Left ventricle myocardium superior (tissue), 1 donor: Measurements from ENCODE around the gene GAPDH. TPM values are rescaled to one million over a fixed set of nuclear protein-coding genes. Genes with fewer than 3 reads are reported as not detected.
A peak's percentile ranks its signal among the peaks of the same experiment; 100 is the strongest.

Experiments
- ATAC-seq: fragments of 200-7000 bp; cut with Tn5 transposase; one replicate; pipeline ENCODE4 v1.9.1; 2020; ENCODE audit warnings: mild to moderate bottlenecking, moderate library complexity
- DNase-seq: peaks from one replicate; pipeline ENCODE4 v3.0.0-alpha.2; 2020
- intact Hi-C: fragments of 100-400 bp; cut with micrococcal nuclease; formaldehyde crosslinking; loops from one replicate; pipeline ENCODE4 v1.11.0; 2022
- total RNA-seq: library from RNA; stranded (reverse); fragmentation: NEBNext Ultra II Directional; extraction: Animal tissue kit (Norgen Biotek cat#: 25700); gene quantifications from one replicate; pipeline ENCODE4 v1.2.1, GENCODE V29; 2021
- donor health status: DM: no; HTN: yes; CAD: no; lungs with severe emphysema.

Gene GAPDH
- total RNA-seq, 1 donor from 2014 or later, result 4,526 TPM

GRCh38 chr12:6539707-6540134 lies 5.4 kb downstream of the GAPDH start:
- DNase-seq, result peak; percentile 66
- intact Hi-C loops, result no loop called here
- peak; percentile 16 for ATAC-seq

DNA sequence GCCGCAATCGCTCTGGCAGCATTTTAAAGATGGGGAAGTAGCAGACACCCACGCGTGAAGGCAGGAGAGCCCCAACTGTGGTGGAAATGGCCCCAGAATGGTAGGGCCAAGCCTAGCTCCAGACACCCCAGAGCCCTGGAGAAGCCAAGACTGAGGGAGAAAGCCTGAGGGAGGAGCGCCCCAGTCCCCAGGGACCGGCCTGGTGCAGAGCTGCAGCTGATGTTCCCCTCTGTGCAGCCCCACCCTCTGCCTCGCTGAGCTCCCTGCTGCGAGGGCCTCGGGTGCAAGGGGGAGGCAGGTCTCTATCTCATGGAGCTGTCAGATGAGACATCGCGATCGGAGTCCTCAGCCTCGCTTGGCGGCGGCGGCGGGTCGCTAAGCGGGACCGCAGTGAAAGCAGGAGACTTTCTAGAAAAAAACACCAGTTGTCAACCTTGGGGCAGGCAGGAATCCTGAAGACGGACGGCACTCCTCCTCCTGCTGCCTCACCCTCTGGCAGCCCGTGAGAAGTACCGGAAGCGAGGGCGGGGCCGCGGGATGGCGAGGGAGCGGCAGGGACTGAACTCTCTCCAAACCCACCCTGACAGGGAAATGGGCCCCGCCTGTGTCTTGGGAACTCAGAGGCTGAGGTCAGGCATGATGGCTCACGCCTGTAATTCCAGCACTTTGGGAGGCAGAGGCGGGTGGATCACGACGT lies 6.0 kb downstream of the GAPDH start:
- ATAC-seq, result peak; percentile 75
- intact Hi-C loops, result no loop called here
- peak; percentile 92 for DNase-seq

- no peak for DNase-seq
- intact Hi-C loops, result no loop called here
- ATAC-seq, result no peak
Measured at GRCh38 chr12:6541371-6542165, 7.3 kb downstream of the GAPDH start.

- ATAC-seq, result no peak
Measured at GRCh38 chr12:6542209-6543009, 8.1 kb downstream of the GAPDH start.

DNA sequence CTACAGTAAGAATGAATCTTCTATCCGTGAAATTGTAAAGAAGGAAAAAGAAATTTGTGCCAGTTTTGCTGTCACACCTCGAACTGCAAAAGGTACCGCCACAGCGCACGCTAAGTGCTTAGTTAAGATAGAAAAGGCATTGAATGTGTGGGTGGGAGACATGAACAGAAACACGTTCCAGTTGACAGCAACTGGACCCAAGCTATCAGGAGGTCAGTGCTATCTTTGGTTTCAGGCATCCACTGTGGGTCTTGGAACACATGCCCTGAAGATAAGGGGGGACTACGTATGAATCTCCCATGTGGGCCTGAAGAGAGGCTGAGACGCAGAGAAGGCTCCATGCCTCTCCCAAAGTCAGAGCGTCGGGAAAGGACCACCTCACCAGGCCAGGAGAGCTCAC lies 11.7 kb downstream of the GAPDH start:
- ATAC-seq (no peak), DNase-seq (peak; percentile 11)
- intact Hi-C loops, result no loop called here

More at GRCh38 chr12:6542209-6543009, 8.1 kb downstream of the GAPDH start:
- intact Hi-C loops, result no loop called here
- no peak for DNase-seq

GRCh38 chr12:6547566-6547965 lies 13.2 kb downstream of the GAPDH start:
- intact Hi-C loops, result no loop called here
- no peak for ATAC-seq
- no peak for DNase-seq

DNA sequence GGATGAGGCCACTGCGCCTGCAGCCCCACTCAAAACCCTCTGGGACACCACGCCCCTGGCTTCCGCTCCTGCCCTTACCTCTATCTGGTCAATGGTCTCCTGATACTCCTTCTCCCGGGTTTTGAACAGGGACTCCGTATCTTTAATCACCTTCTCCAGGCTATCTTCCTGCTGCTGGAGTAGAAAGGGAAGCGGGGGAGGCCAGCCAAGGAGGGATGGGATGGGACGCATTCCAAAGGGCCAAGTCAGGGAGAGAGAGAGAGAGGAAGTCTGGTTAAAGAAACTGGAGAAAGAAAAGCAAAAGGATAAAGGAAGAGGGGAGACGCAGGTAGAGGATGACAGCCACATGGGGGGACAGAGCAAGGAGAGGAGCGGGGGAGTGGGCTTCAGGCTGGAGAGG lies 13.7 kb downstream of the GAPDH start:
- DNase-seq (peak; percentile 53), ATAC-seq (no peak)

GRCh38 chr12:6548556-6548955 lies 14.2 kb downstream of the GAPDH start:
- intact Hi-C loops, result no loop called here
- ATAC-seq (no peak), DNase-seq (peak; percentile 38)

More for the DNA sequence above, 13.7 kb downstream of the GAPDH start:
- intact Hi-C loops, result no loop called here

GRCh38 chr12:6548966-6549683 lies 14.8 kb downstream of the GAPDH start:
- intact Hi-C loops, result no loop called here
- ATAC-seq (no peak), DNase-seq (no peak)

DNA sequence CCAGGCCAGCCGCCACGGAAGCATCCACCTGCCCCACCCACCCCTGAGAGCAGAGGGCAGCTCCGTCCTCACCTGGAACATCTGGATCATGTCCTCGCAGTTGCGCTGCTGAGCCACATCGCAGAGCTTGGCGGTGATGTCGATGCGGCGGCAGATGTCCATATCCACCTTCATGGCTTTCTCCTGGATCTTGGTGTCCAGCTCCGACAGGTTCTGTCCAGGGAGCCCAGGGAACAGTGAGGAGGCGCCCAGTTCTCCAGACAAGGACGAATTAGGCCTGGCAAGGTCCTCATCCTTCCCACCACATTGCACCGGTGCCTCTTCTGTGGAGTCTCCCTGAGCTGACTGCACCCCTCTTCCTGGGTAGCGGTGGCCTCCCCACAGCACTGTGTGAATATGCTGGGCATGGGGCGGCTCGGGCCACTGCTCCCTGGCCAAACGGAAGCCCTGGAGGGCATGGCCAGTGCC lies 15.4 kb downstream of the GAPDH start:
- ATAC-seq (no peak), DNase-seq (peak; percentile 36)
- intact Hi-C loops, result no loop called here

- no peak for ATAC-seq
- peak; percentile 62 for DNase-seq
- intact Hi-C loops, result no loop called here
Measured at GRCh38 chr12:6550294-6551062, 16.2 kb downstream of the GAPDH start.

DNA sequence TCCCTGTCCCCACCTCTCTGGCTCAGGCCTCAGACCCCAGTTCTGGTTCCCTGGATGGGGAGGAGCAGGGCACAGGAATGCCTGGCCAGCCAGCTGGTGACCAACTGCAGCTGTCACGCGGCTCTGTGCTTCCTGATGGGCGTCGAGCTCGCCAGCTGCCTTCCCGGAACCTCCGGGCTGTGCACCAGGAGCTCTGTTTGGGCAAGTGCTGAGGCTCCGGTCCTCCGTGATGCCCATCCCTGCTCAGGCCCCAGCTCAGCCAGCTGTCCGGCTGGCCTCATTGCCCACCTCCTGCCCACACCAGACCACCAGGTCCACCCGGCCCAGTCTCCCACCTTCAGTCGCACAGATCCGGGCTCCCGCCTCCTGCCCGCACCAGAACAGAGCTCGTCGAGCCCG lies 16.7 kb downstream of the GAPDH start:
- ATAC-seq (peak; percentile 33), DNase-seq (peak; percentile 89)
- intact Hi-C loops, result no loop called here

DNA sequence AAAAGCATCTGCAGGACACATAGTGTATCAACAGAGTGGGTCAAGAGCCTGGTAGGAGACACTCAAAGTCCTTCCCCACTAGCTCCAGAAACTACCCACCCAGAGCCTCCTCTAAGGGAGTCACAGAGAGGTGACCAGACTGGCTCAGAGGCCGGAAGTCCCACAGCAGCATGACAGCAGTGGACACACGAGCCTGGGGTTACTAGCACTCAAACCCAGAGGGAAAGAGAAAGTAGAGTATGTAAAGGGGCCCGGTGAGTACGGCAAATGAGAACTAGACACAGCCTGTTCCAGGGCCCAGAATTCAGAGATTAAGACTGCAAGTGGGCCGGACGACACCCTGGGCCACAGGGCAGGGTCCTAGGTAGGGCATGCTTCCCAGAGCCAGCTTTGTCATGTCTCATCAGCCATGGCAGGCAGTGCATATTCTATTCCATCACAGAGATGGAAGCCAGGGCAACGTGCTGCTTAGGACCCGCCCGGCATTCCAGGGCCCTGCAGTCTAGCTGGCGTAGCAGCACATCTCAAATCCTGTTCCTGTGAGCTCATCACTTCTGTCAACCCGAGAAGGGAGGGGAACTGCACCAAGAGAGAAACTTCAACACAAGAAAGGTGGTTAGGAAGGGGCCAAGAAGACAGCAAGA lies 17.3 kb downstream of the GAPDH start:
- intact Hi-C loops, result no loop called here
- DNase-seq, result peak; percentile 60
- ATAC-seq, result peak; percentile 3

GRCh38 chr12:6552140-6552551 lies 17.8 kb downstream of the GAPDH start:
- intact Hi-C loops, result no loop called here
- ATAC-seq (peak; percentile 66), DNase-seq (peak; percentile 87)

DNA sequence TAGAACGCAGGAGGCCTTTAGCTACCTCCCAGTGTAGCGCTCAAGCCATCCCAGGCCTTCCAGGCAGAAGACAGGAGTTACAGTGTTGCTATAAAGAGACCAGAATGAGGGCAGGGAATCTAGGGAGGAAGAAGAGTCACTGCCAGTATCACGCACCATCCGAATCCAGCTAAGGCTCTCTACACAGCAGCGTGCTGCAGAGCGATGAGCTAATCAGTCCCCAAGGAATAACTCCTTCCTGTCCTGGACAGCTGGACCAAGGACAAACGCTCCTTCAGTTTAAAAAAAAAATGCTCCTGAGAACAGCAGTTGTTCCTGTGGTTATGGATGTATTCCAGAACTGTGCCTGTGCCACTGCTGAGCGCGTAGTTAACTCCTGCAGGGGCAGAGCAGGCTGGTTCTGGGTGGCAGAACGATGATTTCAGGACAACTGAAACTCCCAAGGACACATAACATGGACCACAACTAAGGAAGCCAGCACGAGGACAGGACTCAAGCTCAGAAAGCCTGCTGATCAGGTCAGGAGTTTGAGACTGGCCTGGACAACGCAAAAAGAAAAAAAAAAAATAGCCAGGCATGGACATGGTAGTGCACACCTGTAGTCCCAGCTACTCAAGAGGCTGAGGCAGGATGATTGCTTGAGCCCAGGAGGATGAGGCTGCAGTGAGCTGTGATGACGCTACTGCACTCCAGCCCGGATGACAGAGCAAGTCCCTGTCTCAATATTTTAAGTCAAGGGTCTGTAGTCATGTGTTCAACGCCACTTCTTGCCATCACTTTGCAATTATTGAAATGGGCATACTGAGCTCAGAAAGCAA lies 18.9 kb downstream of the GAPDH start:
- peak; percentile 60 for DNase-seq
- intact Hi-C loops, result no loop called here
- peak; percentile 51 for ATAC-seq

GRCh38 chr12:6554168-6555017 lies 20.1 kb downstream of the GAPDH start:
- ATAC-seq (peak; percentile 45), DNase-seq (peak; percentile 84)
- intact Hi-C loops, result no loop called here
